GM23338 (cell line): Measurements from ENCODE around the gene BCAS1. TPM values are rescaled to one million over a fixed set of nuclear protein-coding genes. Genes with fewer than 3 reads are reported as not detected.

Experiments used
- ATAC-seq: fragments of 200-7000 bp; cut with Tn5 transposase; 3 replicates; pipeline ENCODE4 v1.9.1; 2020
- DNase-seq: peaks from one replicate; pipeline ENCODE4 v3.0.0-alpha.2; 2015; ENCODE audit warnings: low spot score
- H2AFZ ChIP-seq: fragments of 200-600 bp; sonication (generic); 2 replicates; pipeline ENCODE4 v1.8.0; 2016; ENCODE audit warnings: antibody characterized with exemption, mild to moderate bottlenecking, moderate library complexity
- H3F3A ChIP-seq: fragments of 200-600 bp; sonication (generic); replicated peaks from 2 replicates; pipeline ENCODE4 v1.8.0; 2017; ENCODE audit warnings: antibody characterized with exemption, mixed run types, low read depth
- H3K27ac ChIP-seq: fragments of 200-600 bp; sonication (generic); 2 replicates; pipeline ENCODE4 v1.6.1; 2016; ENCODE audit warnings: low read depth
- H3K27me3 ChIP-seq: fragments of 200-600 bp; sonication (generic); 2 replicates; pipeline ENCODE4 v1.8.0; 2016; ENCODE audit warnings: mild to moderate bottlenecking, mixed run types, moderate library complexity; ENCODE audit not compliant: insufficient read depth
- H3K36me3 ChIP-seq: fragments of 200-600 bp; sonication (generic); 2 replicates; pipeline ENCODE4 v1.8.0; 2016; ENCODE audit warnings: mild to moderate bottlenecking; ENCODE audit not compliant: insufficient read depth
- H3K4me1 ChIP-seq: fragments of 200-600 bp; sonication (generic); 2 replicates; pipeline ENCODE4 v1.8.0; 2016; ENCODE audit warnings: mild to moderate bottlenecking, moderate library complexity; ENCODE audit not compliant: insufficient read depth
- H3K4me2 ChIP-seq: fragments of 200-600 bp; sonication (generic); 2 replicates; pipeline ENCODE4 v1.7.1; 2017; ENCODE audit warnings: mixed run types
- H3K4me3 ChIP-seq: fragments of 200-600 bp; sonication (generic); 2 replicates; pipeline ENCODE4 v1.6.1; 2016; ENCODE audit warnings: mixed run types
- H3K79me2 ChIP-seq: fragments of 200-600 bp; sonication (generic); replicated peaks from 2 replicates; pipeline ENCODE4 v1.8.0; 2017; ENCODE audit warnings: mild to moderate bottlenecking; ENCODE audit not compliant: insufficient read depth
- H3K9me2 ChIP-seq: fragments of 200-600 bp; sonication (generic); 2 replicates; pipeline ENCODE4 v1.8.0; 2017; ENCODE audit not compliant: insufficient read depth
- H4K20me1 ChIP-seq: fragments of 200-600 bp; sonication (generic); replicated peaks from 2 replicates; pipeline ENCODE4 v1.8.0; 2017; ENCODE audit warnings: mild to moderate bottlenecking; ENCODE audit not compliant: insufficient read depth
- H3K27ac Mint-ChIP-seq: 2 replicates; pipeline ENCODE4 v1.8.0; 2020; ENCODE audit warnings: inconsistent platforms, mild to moderate bottlenecking, moderate library complexity, mixed read lengths
- H3K27me3 Mint-ChIP-seq: 3 replicates; pipeline ENCODE4 v1.8.0; 2022; ENCODE audit warnings: low read depth, mild to moderate bottlenecking, moderate library complexity, mixed read lengths, inconsistent platforms; ENCODE audit not compliant: insufficient read depth, poor library complexity
- H3K36me3 Mint-ChIP-seq: 3 replicates; pipeline ENCODE4 v1.8.0; 2021; ENCODE audit warnings: low read depth, mild to moderate bottlenecking, inconsistent platforms, moderate library complexity, mixed read lengths
- H3K4me1 Mint-ChIP-seq: 3 replicates; pipeline ENCODE4 v1.8.0; 2020; ENCODE audit warnings: mild to moderate bottlenecking, inconsistent platforms, mixed read lengths
- H3K4me3 Mint-ChIP-seq: 3 replicates; pipeline ENCODE4 v1.8.0; 2021; ENCODE audit warnings: moderate library complexity, mild to moderate bottlenecking, inconsistent platforms, mixed read lengths
- H3K9me3 Mint-ChIP-seq: 3 replicates; pipeline ENCODE4 v1.8.0; 2020; ENCODE audit warnings: moderate library complexity, mild to moderate bottlenecking, inconsistent platforms, mixed read lengths
- CREB1 ChIP-seq: fragments of 250-450 bp; sonication (Bioruptor Pico); IDR thresholded peaks from 2 replicates; pipeline ENCODE4 v1.5.0; 2020; ENCODE audit warnings: low read depth, mild to moderate bottlenecking, moderate library complexity
- ETS1 ChIP-seq: IDR thresholded peaks from 2 replicates; pipeline ENCODE4 v1.6.1; 2016; ENCODE audit warnings: antibody characterized with exemption
- EZH2 ChIP-seq: fragments of 200-600 bp; sonication (generic); IDR thresholded peaks from one replicate; pipeline ENCODE4 v1.8.0; 2017; ENCODE audit warnings: antibody characterized with exemption, mild to moderate bottlenecking, low read depth; ENCODE audit not compliant: unreplicated experiment
- EZH2phosphoT487 ChIP-seq: fragments of 200-600 bp; sonication (generic); IDR thresholded peaks from one replicate; pipeline ENCODE4 v1.8.1; 2018; ENCODE audit warnings: antibody characterized with exemption; ENCODE audit not compliant: unreplicated experiment
- JUNB ChIP-seq: IDR thresholded peaks from one replicate; pipeline ENCODE4 v1.6.1; 2016; ENCODE audit warnings: antibody characterized with exemption; ENCODE audit not compliant: unreplicated experiment
- NANOG ChIP-seq: IDR thresholded peaks from 2 replicates; pipeline ENCODE4 v1.6.1; 2016; ENCODE audit warnings: antibody characterized with exemption, borderline replicate concordance
- POLR2AphosphoS5 ChIP-seq: IDR thresholded peaks from 2 replicates; pipeline ENCODE4 v1.6.1; 2016; ENCODE audit warnings: antibody characterized with exemption, low read depth
- REST ChIP-seq: IDR thresholded peaks from one replicate; pipeline ENCODE4 v1.6.1; 2018; ENCODE audit warnings: antibody characterized with exemption; ENCODE audit not compliant: unreplicated experiment
- STAT1 ChIP-seq: IDR thresholded peaks from one replicate; pipeline ENCODE4 v1.6.1; 2016; ENCODE audit warnings: antibody characterized with exemption; ENCODE audit not compliant: unreplicated experiment
- ZNF114 ChIP-seq: fragments of 250-450 bp; sonication (Bioruptor Pico); IDR thresholded peaks from 2 replicates; pipeline ENCODE4 v1.5.0; 2020; ENCODE audit warnings: mild to moderate bottlenecking, moderate library complexity
- ZNF331 ChIP-seq: fragments of 250-450 bp; sonication (Bioruptor Pico); IDR thresholded peaks from 2 replicates; pipeline ENCODE4 v1.5.0; 2020; ENCODE audit warnings: low read depth, mild to moderate bottlenecking, moderate library complexity
- polyA plus RNA-seq: library from polyadenylated mRNA; unstranded; fragments of >200 nt; fragmentation: Nextera tagmentation; extraction: Ambion mirVana; gene quantifications from 2 replicates; pipeline ENCODE4 v1.2.1, GENCODE V29; 2016
- total RNA-seq: library from RNA; depleted of rRNA; stranded (reverse); fragments of >200 nt; shearing (Covaris generic); gene quantifications from 2 replicates; pipeline ENCODE4 v1.2.3, GENCODE V29; 2014
- TF ChIP-seq, protein P1 (sequence below), 2 experiments: fragments of 200-600 bp in 1 of 2; sonication (generic) in 1 of 2; conservative IDR thresholded peaks; 2 replicates each; pipeline versions ENCODE4 v1.5.1 to v1.6.1; 2016 to 2017; ENCODE audit warnings: antibody characterized with exemption in 2 of 2, low read depth in 2 of 2, mild to moderate bottlenecking in 2 of 2, moderate library complexity in 1 of 2
- TF ChIP-seq, protein P2 (sequence below): fragments of 250-450 bp; sonication (Bioruptor Pico); IDR thresholded peaks from 2 replicates; pipeline ENCODE4 v1.5.0; 2020; ENCODE audit warnings: mild to moderate bottlenecking, moderate library complexity

Gene BCAS1
- total and polyA plus RNA-seq, 2 experiments from 2014 or later = 0.17 to 0.19 TPM

DNA sequence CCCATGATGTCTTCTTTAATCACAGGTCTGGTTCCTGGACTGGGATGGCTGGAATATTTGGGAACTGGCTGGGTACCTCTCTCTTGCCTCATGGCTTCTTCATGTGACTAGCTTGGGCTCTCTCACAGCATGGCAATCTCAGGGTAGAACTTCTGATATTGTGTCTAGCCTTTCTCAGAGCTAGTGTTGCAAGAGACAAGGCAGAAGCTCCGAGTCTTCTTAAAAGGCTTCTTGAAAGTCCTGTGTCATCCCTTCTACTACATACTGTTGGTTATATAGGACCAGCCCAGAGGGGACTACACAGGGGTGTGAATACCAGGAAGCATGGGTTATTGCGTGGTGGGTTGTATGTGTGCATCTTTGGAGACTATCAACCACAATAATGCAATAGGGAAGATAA, 23.3 kb downstream of the BCAS1 start:
- no peak for ATAC-seq
- H3K4me1 Mint-ChIP-seq = no peaks in the 10 kb centered on the region
- TF ChIP-seq ETS1 = no peak
- TF ChIP-seq NANOG = no peak
- no peak for TF ChIP-seq EZH2phosphoT487
- TF ChIP-seq ZNF331 (CRISPR knock-in tag) = no peak
- no peak for TF ChIP-seq REST
- TF ChIP-seq EZH2 = no peak
- TF ChIP-seq, protein P1, sequence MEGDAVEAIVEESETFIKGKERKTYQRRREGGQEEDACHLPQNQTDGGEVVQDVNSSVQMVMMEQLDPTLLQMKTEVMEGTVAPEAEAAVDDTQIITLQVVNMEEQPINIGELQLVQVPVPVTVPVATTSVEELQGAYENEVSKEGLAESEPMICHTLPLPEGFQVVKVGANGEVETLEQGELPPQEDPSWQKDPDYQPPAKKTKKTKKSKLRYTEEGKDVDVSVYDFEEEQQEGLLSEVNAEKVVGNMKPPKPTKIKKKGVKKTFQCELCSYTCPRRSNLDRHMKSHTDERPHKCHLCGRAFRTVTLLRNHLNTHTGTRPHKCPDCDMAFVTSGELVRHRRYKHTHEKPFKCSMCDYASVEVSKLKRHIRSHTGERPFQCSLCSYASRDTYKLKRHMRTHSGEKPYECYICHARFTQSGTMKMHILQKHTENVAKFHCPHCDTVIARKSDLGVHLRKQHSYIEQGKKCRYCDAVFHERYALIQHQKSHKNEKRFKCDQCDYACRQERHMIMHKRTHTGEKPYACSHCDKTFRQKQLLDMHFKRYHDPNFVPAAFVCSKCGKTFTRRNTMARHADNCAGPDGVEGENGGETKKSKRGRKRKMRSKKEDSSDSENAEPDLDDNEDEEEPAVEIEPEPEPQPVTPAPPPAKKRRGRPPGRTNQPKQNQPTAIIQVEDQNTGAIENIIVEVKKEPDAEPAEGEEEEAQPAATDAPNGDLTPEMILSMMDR (conservative IDR thresholded peaks at IDR 0.05; ENCODE audit: low read depth in 2 of 2) = no peak
- no peak for TF ChIP-seq CREB1 (CRISPR knock-in tag)
- TF ChIP-seq ZNF114 = no peak
- no peak for TF ChIP-seq POLR2AphosphoS5
- TF ChIP-seq, protein P2, sequence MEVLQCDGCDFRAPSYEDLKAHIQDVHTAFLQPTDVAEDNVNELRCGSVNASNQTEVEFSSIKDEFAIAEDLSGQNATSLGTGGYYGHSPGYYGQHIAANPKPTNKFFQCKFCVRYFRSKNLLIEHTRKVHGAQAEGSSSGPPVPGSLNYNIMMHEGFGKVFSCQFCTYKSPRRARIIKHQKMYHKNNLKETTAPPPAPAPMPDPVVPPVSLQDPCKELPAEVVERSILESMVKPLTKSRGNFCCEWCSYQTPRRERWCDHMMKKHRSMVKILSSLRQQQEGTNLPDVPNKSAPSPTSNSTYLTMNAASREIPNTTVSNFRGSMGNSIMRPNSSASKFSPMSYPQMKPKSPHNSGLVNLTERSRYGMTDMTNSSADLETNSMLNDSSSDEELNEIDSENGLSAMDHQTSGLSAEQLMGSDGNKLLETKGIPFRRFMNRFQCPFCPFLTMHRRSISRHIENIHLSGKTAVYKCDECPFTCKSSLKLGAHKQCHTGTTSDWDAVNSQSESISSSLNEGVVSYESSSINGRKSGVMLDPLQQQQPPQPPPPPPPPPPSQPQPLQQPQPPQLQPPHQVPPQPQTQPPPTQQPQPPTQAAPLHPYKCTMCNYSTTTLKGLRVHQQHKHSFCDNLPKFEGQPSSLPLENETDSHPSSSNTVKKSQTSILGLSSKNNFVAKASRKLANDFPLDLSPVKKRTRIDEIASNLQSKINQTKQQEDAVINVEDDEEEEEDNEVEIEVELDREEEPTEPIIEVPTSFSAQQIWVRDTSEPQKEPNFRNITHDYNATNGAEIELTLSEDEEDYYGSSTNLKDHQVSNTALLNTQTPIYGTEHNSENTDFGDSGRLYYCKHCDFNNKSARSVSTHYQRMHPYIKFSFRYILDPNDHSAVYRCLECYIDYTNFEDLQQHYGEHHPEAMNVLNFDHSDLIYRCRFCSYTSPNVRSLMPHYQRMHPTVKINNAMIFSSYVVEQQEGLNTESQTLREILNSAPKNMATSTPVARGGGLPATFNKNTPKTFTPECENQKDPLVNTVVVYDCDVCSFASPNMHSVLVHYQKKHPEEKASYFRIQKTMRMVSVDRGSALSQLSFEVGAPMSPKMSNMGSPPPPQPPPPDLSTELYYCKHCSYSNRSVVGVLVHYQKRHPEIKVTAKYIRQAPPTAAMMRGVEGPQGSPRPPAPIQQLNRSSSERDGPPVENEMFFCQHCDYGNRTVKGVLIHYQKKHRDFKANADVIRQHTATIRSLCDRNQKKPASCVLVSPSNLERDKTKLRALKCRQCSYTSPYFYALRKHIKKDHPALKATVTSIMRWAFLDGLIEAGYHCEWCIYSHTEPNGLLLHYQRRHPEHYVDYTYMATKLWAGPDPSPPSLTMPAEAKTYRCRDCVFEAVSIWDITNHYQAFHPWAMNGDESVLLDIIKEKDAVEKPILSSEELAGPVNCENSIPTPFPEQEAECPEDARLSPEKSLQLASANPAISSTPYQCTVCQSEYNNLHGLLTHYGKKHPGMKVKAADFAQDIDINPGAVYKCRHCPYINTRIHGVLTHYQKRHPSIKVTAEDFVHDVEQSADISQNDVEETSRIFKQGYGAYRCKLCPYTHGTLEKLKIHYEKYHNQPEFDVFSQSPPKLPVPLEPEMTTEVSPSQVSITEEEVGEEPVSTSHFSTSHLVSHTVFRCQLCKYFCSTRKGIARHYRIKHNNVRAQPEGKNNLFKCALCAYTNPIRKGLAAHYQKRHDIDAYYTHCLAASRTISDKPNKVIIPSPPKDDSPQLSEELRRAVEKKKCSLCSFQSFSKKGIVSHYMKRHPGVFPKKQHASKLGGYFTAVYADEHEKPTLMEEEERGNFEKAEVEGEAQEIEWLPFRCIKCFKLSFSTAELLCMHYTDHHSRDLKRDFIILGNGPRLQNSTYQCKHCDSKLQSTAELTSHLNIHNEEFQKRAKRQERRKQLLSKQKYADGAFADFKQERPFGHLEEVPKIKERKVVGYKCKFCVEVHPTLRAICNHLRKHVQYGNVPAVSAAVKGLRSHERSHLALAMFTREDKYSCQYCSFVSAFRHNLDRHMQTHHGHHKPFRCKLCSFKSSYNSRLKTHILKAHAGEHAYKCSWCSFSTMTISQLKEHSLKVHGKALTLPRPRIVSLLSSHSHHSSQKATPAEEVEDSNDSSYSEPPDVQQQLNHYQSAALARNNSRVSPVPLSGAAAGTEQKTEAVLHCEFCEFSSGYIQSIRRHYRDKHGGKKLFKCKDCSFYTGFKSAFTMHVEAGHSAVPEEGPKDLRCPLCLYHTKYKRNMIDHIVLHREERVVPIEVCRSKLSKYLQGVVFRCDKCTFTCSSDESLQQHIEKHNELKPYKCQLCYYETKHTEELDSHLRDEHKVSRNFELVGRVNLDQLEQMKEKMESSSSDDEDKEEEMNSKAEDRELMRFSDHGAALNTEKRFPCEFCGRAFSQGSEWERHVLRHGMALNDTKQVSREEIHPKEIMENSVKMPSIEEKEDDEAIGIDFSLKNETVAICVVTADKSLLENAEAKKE (CRISPR knock-in tag) = no peak
- TF ChIP-seq STAT1 = no peak
- no peak for TF ChIP-seq JUNB

More for the DNA sequence above, 23.3 kb downstream of the BCAS1 start:
- H3K27ac Mint-ChIP-seq = no peak overlapping the region
- no peak overlapping the region for H3K4me3 Mint-ChIP-seq
- no peak overlapping the region for H3K4me2 ChIP-seq
- no peaks in the 10 kb centered on the region for H3K9me3 Mint-ChIP-seq
- H3K27ac ChIP-seq = no peak overlapping the region
- H3K27me3 Mint-ChIP-seq = no peaks in the 10 kb centered on the region
- H3F3A ChIP-seq = no peaks in the 10 kb centered on the region
- no peaks in the 10 kb centered on the region for H3K79me2 ChIP-seq
- H4K20me1 ChIP-seq = no peaks in the 10 kb centered on the region
- 0 out of 2 replicates have a peak, but pooled peaks cover 5% of the 10 kb centered on the region for H3K9me2 ChIP-seq
- H3K4me3 ChIP-seq = no peak overlapping the region
- no peaks in the 10 kb centered on the region for H3K36me3 ChIP-seq
- no peaks in the 10 kb centered on the region for H3K27me3 ChIP-seq
- no peak overlapping the region for H2AFZ ChIP-seq
- DNase-seq = no peak
- H3K4me1 ChIP-seq = 0 out of 2 replicates have a peak, but pooled peaks cover 5% of the 10 kb centered on the region
- no peaks in the 10 kb centered on the region for H3K36me3 Mint-ChIP-seq
